ENCODE results near the gene DAPK1.

Gene DAPK1

GRCh38 chr9:87678650-87679355 lies 181.1 kb downstream of the DAPK1 start:
- no peak for TF ChIP-seq GATA1 (IDR thresholded peaks at IDR 0.05; ENCODE audit: low read depth, low read length)
- TF ChIP-seq POLR2A (IDR thresholded peaks at IDR 0.05; ENCODE audit: low read length), result no peak
- peak; percentile 67 to 85 for DNase-seq

- TF ChIP-seq POLR2A (IDR thresholded peaks at IDR 0.05; ENCODE audit: low read length) (no peak), GATA1 (IDR thresholded peaks at IDR 0.05; ENCODE audit: low read depth, low read length) (no peak)
- no peak for DNase-seq
Observed at GRCh38 chr9:87681271-87682061, 183.8 kb downstream of the DAPK1 start.

- no peak for TF ChIP-seq GATA1 (IDR thresholded peaks at IDR 0.05; ENCODE audit: low read depth, low read length)
- no peak for TF ChIP-seq POLR2A (IDR thresholded peaks at IDR 0.05; ENCODE audit: low read length)
- DNase-seq, result no peak
Observed at GRCh38 chr9:87682085-87682484, 184.4 kb downstream of the DAPK1 start.

- DNase-seq, result no peak
- TF ChIP-seq POLR2A (IDR thresholded peaks at IDR 0.05; ENCODE audit: low read length) (no peak), GATA1 (IDR thresholded peaks at IDR 0.05; ENCODE audit: low read depth, low read length) (no peak)
Observed at GRCh38 chr9:87682618-87683017, 185.0 kb downstream of the DAPK1 start.

GRCh38 chr9:87683751-87684626 lies 186.3 kb downstream of the DAPK1 start:
- TF ChIP-seq GATA1 (IDR thresholded peaks at IDR 0.05; ENCODE audit: low read depth, low read length) (no peak), POLR2A (IDR thresholded peaks at IDR 0.05; ENCODE audit: low read length) (no peak)

GRCh38 chr9:87684627-87685219 lies 187.1 kb downstream of the DAPK1 start:
- peak; percentile 20 to 71 for DNase-seq
- TF ChIP-seq POLR2A (IDR thresholded peaks at IDR 0.05; ENCODE audit: low read length) (no peak), GATA1 (IDR thresholded peaks at IDR 0.05; ENCODE audit: low read depth, low read length) (no peak)

More at GRCh38 chr9:87683751-87684626, 186.3 kb downstream of the DAPK1 start:
- no peak for DNase-seq

GRCh38 chr9:87685441-87685840 lies 187.8 kb downstream of the DAPK1 start:
- no peak for DNase-seq
- TF ChIP-seq POLR2A (IDR thresholded peaks at IDR 0.05; ENCODE audit: low read length) (no peak), GATA1 (IDR thresholded peaks at IDR 0.05; ENCODE audit: low read depth, low read length) (no peak)

GRCh38 chr9:87685871-87686519 lies 188.3 kb downstream of the DAPK1 start:
- TF ChIP-seq POLR2A (IDR thresholded peaks at IDR 0.05; ENCODE audit: low read length), result no peak
- TF ChIP-seq GATA1 (IDR thresholded peaks at IDR 0.05; ENCODE audit: low read depth, low read length), result no peak
- DNase-seq, result peak in 1 of 2 experiments; percentile 33

GRCh38 chr9:87686520-87687090 lies 188.9 kb downstream of the DAPK1 start:
- TF ChIP-seq POLR2A (IDR thresholded peaks at IDR 0.05; ENCODE audit: low read length), result no peak
- no peak for TF ChIP-seq GATA1 (IDR thresholded peaks at IDR 0.05; ENCODE audit: low read depth, low read length)

GRCh38 chr9:87687207-87687606 lies 189.5 kb downstream of the DAPK1 start:
- DNase-seq, result no peak
- TF ChIP-seq GATA1 (IDR thresholded peaks at IDR 0.05; ENCODE audit: low read depth, low read length), result no peak
- no peak for TF ChIP-seq POLR2A (IDR thresholded peaks at IDR 0.05; ENCODE audit: low read length)

More at GRCh38 chr9:87686520-87687090, 188.9 kb downstream of the DAPK1 start:
- DNase-seq, result no peak

- DNase-seq, result no peak
- TF ChIP-seq POLR2A (IDR thresholded peaks at IDR 0.05; ENCODE audit: low read length) (no peak), GATA1 (IDR thresholded peaks at IDR 0.05; ENCODE audit: low read depth, low read length) (no peak)
Observed at GRCh38 chr9:87694236-87694755, 196.6 kb downstream of the DAPK1 start.

- TF ChIP-seq POLR2A (IDR thresholded peaks at IDR 0.05; ENCODE audit: low read length), result no peak
- TF ChIP-seq GATA1 (IDR thresholded peaks at IDR 0.05; ENCODE audit: low read depth, low read length), result no peak
- DNase-seq, result no peak
Observed at GRCh38 chr9:87695523-87695922, 197.9 kb downstream of the DAPK1 start.

All from erythroblast (primary cell).